GM18870 (cell line): ENCODE data around the gene MBIP.

ENCODE experiments used
- ATAC-seq: cut with Tn5 transposase; IDR thresholded peaks from one replicate; pipeline ENCODE4 v1.9.1; 2021; ENCODE audit warnings: moderate library complexity; ENCODE audit not compliant: unreplicated experiment

The MBIP gene

GRCh38 chr14:36315159-36315853, 5.1 kb downstream of the MBIP start:
- peak; percentile 79 for ATAC-seq

DNA sequence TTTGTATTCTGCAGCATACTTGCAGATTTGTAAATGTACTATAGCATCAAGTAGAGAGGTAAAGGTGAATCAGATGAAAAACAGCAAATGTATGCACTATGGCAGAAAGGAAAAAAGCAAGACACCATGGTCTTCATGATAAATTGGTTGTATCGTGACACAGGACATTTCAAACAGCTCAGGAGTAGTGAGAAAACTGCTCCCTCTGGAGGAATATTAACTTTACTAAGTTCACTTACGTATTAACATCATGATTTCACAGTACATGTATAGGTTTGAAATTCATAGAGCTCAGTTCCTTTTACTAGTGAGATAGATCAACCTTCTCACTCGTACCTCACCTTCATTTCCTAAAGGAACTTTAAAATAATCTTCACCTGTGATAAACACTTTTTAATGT, 6.5 kb downstream of the MBIP start:
- no peak for ATAC-seq

- ATAC-seq, result no peak
Measured at GRCh38 chr14:36313206-36313605, 7.2 kb downstream of the MBIP start.

DNA sequence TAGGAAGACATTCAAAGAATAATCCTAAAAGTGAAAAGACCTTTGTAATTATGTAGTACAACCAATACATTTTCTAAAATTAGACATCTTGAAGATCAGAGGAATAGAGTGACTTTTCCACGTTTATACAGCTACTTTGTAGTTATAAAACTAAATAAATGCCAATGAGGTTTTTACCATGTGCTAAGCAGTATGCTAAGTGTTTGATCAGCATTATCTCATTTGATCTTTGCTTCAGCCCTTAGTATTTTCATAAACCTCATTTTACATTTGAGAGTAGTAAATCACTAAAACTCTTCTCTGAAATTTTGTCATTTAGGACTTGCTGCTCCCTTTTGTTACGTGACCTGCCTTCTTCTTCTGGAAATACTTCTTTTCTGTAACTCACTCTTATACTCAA, 13.6 kb downstream of the MBIP start:
- ATAC-seq, result no peak

DNA sequence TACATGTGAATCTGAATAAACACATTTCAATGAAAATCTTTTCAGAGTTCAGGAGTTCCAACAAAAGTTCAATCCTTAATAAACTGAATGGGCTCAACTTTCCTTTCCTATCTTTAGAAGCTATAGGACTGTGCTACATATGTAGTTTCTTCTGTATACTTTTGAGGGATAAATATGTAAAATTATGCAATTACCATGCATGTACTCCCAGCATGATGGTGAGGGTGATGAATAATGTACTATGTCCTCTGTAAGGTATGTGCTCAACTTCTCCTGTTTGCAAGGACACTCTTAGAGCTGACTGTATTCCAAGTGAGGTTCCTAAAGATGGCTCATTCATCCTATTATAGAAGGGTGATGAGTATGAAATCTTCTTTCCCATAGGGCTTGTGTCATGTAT, 15.5 kb downstream of the MBIP start:
- ATAC-seq, result no peak

DNA sequence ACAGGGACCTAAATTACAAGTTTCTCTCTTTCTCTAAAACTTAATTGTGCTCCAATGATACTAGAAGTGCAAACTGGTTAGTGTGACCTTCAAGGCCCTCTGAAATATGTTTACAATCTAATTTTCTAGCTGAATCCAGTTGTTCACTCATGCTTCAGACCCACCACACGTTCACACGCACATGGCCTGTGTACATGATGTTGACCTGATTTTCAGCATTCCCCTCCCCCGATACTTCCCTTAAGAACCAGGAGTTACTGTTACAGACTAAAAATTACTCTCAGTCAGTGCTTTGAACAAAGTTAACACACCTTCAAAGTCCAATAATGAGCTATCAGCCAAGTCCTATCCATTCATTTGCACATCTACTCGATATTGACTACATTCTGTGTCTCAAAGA, 16.5 kb downstream of the MBIP start:
- no peak for ATAC-seq

- ATAC-seq, result no peak
Measured at GRCh38 chr14:36302823-36303222, 17.6 kb downstream of the MBIP start.

GRCh38 chr14:36301159-36301558, 19.3 kb downstream of the MBIP start:
- no peak for ATAC-seq

- peak; percentile 76 for ATAC-seq
Measured at GRCh38 chr14:36300337-36300736, 20.1 kb downstream of the MBIP start.

GRCh38 chr14:36295642-36296627, 24.5 kb downstream of the MBIP start:
- ATAC-seq, result no peak

- ATAC-seq, result no peak
Measured at GRCh38 chr14:36294543-36294942, 25.9 kb downstream of the MBIP start.

- no peak for ATAC-seq
Measured at GRCh38 chr14:36293824-36294223, 26.6 kb downstream of the MBIP start.

DNA sequence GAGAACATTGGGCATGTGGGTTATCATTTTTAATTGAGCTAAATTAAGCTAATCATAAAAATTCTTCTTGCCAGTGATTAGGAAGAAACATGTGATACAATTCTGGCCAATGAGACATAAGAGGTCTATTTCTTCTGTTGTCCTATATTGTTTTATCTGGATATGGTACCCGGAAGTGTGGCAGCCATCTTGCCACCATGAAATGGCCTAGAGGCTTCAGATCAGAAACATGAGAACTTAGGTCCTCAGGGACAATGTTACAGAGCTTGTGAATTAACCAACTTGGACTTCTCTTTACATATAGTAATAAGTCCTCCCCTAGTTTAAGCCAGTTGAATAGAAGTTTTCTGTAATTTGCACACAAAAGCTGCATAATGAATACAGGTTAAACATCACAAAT, 30.5 kb downstream of the MBIP start:
- no peak for ATAC-seq

DNA sequence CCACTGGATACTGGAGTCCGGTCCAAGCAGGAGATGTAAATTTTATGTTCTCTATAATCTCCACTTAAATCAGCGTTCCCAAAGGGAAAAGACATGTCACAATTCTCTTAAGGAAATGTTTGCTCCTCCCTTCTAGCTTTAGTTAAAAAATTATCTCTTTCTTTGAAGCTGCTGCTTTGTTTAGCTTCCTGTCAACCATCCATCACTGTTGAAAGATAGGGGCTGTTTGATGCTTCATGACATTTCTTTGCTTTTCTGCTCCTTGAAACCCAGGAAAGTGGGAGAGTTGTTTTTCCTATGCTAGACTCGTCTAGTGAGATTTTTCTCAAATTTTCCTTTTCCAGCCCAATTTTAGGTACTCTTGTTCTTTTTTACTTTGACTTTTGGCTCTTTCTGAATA, 31.9 kb downstream of the MBIP start:
- no peak for ATAC-seq

GRCh38 chr14:36284971-36285595, 35.4 kb downstream of the MBIP start:
- ATAC-seq, result no peak

DNA sequence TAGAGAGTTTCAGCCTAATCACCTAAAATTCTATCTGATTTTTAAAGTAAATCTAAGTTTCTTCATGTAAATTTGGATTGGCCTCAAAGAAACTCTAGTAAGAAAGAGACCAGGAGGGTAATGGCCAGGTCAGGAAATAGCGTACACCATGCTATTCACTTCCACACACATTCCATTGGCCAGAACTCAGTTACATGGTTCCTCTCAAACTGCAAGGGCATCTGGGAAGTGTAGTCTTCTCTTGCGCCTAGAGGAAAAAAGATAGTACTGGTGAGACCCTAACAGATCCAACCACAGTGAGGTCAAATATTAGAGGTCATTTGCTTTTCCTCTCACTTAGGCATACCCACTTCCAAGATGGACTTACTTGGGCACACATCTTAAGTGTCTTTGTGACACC, 39.1 kb downstream of the MBIP start:
- ATAC-seq, result no peak

DNA sequence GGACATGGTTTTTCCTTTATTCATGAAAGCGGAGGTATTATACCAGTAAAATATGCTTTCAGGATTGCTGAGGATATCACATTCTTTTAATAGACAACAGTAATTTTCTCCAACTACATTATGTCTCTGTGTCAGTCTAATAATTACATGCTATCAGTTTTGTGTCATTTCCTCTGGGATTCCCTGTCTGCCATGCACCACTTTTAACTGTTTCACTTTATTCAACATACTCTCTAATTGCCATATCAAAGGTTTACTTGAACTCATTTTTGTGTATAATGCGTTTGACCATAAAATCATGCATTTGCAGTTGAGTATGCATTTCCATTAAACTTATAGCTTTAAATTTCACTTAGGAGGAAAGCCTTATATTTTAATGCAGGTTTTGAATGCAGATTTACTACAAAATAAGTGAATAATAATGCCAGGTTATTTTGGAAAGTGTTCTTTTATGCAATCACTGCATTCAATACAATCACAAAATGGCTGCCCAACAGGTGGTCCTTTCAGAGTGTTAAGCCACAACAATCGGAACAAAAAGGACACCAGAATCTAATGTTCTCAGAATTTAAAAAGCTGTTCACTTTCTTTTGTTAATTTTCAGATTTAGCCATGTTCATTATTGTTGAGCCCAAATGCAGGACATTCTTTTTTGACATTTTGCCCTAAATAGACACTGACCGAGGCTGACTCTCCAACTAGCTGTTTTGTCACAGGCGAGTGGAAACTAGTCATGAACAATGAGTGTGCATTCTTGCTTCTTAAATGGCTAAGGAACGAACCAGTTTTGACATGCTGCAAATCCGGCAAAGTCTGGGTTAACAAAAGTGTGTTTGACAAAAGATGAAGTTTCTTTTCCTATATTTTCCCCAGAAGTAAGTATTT, 40.9 kb downstream of the MBIP start:
- no peak for ATAC-seq

- no peak for ATAC-seq
Measured at GRCh38 chr14:36275741-36276140, 44.7 kb downstream of the MBIP start.

- no peak for ATAC-seq
Measured at GRCh38 chr14:36271939-36272907, 48.2 kb downstream of the MBIP start.

GRCh38 chr14:36271222-36271621, 49.2 kb downstream of the MBIP start:
- no peak for ATAC-seq
